ENCODE data around the gene MGMT. TPM values are rescaled to one million over a fixed set of nuclear protein-coding genes. Genes with fewer than 3 reads are reported as not detected.
"Not testable (repeated sequence)": the region's sequence is repeated elsewhere in the genome, so short reads cannot be mapped to it uniquely, and the experiment has no call there.

Gene MGMT
- 10 to 100 TPM; 24.6 to 26.0 TPM for total RNA-seq

DNA sequence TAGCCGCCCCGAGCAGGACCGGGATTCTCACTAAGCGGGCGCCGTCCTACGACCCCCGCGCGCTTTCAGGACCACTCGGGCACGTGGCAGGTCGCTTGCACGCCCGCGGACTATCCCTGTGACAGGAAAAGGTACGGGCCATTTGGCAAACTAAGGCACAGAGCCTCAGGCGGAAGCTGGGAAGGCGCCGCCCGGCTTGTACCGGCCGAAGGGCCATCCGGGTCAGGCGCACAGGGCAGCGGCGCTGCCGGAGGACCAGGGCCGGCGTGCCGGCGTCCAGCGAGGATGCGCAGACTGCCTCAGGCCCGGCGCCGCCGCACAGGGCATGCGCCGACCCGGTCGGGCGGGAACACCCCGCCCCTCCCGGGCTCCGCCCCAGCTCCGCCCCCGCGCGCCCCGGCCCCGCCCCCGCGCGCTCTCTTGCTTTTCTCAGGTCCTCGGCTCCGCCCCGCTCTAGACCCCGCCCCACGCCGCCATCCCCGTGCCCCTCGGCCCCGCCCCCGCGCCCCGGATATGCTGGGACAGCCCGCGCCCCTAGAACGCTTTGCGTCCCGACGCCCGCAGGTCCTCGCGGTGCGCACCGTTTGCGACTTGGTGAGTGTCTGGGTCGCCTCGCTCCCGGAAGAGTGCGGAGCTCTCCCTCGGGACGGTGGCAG is at the start of gene MGMT:
TSS of gene MGMT (plus strand) at position 539 of the 656 bp plus-strand sequence.
- peak; percentile 98 for DNase-seq
- intact Hi-C loops (cut with micrococcal nuclease), result loop anchor here (1.0 to 5.0 kb wide), 5 partner anchors 432 to 710 kb away; partner anchors contain the start of genes EBF3 and GLRX3
- H3K27me3 Mint-ChIP-seq (ENCODE audit: low read depth), result no peaks in the 10 kb centered on the region
- peak within 1 kb of the TSS; percentile 70 for H3K27ac Mint-ChIP-seq
- H3K36me3 Mint-ChIP-seq (ENCODE audit: low read depth), result peaks cover 8% of the 10 kb centered on the region
- H3K4me1 Mint-ChIP-seq (ENCODE audit: low read depth), result peaks cover 14% of the 10 kb centered on the region
- CTCF ChIA-PET, result no interaction called here
- H3K4me3 Mint-ChIP-seq, result peak within 1 kb of the TSS; percentile 78
- H3K9me3 Mint-ChIP-seq, result no peaks in the 10 kb centered on the region

DNA sequence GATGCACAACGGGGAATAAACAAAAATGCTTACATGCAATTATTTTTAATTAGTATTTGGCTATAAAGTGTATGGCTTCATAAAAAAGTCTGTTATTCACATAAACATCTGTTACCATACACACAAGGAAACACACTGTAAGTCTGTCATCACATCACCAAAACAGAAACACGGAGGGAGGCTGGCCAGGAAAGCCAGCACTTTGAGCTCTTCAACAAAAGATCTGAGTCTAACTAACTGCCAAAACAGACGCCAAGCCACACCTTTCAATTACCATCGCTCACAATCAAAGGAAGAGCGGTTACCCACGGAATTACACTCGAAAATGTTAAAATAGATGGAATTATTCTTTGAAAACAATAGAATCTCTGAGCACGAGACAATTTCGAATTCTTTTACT is 49.2 kb upstream of the MGMT start:
- H3K27ac Mint-ChIP-seq, result no peak overlapping the region
- intact Hi-C loops (cut with micrococcal nuclease), result no loop called here
- H3K9me3 Mint-ChIP-seq, result no peaks in the 10 kb centered on the region
- H3K4me1 Mint-ChIP-seq (ENCODE audit: low read depth), result no peaks in the 10 kb centered on the region
- no peak for DNase-seq
- no peaks in the 10 kb centered on the region for H3K36me3 Mint-ChIP-seq (ENCODE audit: low read depth)
- H3K27me3 Mint-ChIP-seq (ENCODE audit: low read depth), result no peaks in the 10 kb centered on the region
- CTCF ChIA-PET, result interaction anchor here (0.8 kb wide), 1 partner anchor 104 kb away, joined by 3 read pairs; no protein-coding TSS in a partner anchor
- H3K4me3 Mint-ChIP-seq, result no peak overlapping the region

DNA sequence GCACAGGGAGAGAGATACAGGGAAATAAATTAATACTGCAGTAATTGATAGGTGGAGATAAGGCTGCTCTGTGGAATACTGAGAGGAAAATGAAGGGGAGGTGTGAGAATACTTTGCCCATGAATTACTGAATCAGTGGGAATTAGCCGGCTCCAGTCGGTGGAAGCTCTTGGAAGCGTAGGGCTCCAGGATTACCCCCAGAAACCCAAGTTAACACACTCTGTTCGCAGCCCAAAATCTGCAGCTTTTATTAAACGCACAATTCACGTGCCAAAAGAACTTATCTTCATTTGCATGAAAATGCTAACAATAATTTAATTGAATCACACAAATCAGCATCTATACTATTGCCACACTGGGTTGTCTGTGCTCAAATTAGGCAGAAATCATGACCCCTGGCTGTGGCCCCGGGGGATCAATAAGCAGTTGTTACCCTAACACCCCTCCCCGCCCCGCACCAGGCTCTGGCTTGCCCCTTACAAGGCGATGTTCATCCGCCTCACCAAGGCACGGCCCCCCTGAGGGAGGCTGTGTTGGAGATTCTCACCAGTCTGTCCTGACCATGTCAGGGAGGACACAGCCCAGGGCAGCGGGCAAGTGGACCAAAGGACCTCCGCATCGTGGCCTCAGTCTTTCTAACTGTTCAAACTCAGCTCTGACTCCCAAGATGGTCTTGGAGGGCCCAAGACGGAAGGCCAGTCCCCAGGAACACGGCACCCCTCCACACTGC is 48.4 kb upstream of the MGMT start:
- Mint-ChIP-seq H3K4me3 (no peak overlapping the region), H3K27me3 (ENCODE audit: low read depth) (no peaks in the 10 kb centered on the region), H3K4me1 (ENCODE audit: low read depth) (no peaks in the 10 kb centered on the region), H3K36me3 (ENCODE audit: low read depth) (no peaks in the 10 kb centered on the region), H3K27ac (no peak overlapping the region), H3K9me3 (no peaks in the 10 kb centered on the region)
- DNase-seq, result no peak
- intact Hi-C loops (cut with micrococcal nuclease), result no loop called here
- CTCF ChIA-PET, result no interaction called here

DNA sequence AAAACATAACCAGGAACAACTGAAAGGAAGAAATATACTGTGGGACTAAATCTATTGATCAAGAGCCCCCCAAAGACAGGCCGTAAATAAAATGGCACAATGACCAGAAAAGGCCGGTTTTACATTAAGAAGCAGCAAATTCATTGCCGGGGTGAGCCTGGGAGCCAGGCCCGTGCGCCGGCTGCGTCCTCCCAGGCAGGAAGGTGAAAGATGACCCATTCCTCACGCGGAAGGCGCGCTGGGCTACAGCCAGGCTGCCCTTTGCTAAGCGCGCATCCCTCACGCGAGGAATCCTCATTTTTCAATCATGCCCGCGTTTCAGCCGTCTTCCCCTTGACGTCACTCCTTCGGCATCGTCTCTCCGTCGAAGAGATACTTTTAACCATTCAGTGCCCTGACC is 47.6 kb upstream of the MGMT start:
- no peak overlapping the region for H3K4me3 Mint-ChIP-seq
- no peaks in the 10 kb centered on the region for H3K9me3 Mint-ChIP-seq
- DNase-seq, result no peak
- H3K27me3 Mint-ChIP-seq (ENCODE audit: low read depth), result no peaks in the 10 kb centered on the region
- H3K36me3 Mint-ChIP-seq (ENCODE audit: low read depth), result no peaks in the 10 kb centered on the region
- intact Hi-C loops (cut with micrococcal nuclease), result no loop called here
- H3K27ac Mint-ChIP-seq, result no peak overlapping the region
- CTCF ChIA-PET, result no interaction called here
- H3K4me1 Mint-ChIP-seq (ENCODE audit: low read depth), result no peaks in the 10 kb centered on the region

DNA sequence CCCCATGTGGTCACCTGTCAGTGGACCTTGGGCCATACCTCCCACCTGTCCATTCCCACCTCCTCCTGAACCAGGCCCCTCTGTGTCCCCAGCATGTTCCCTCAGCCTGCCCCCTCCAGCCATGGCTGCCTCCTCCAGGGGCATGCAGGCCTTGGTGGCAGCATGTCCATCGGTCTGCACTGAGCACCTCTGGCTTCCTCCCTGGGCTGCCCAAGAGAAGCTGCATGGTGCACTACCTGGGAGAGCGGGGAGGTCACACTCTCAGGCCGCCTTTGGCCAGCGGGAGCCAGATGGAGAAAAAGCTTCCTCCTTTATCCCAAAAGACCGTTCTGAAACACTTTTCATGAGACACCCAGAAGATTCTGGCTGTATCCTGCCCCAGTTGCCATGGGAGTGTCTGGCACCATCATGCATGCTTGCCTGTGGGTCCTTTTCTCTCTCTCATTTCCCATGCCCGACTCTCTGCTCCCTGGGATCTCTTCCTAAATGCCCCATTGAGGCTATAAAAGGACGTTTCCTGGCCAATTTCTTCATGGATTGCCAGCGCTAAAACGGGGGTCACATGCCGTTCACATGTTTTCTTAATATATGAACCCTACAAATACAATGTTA is 45.5 kb upstream of the MGMT start:
- Mint-ChIP-seq H3K4me3 (no peak overlapping the region), H3K36me3 (ENCODE audit: low read depth) (no peaks in the 10 kb centered on the region), H3K4me1 (ENCODE audit: low read depth) (no peaks in the 10 kb centered on the region), H3K27me3 (ENCODE audit: low read depth) (peaks cover 3% of the 10 kb centered on the region), H3K9me3 (no peaks in the 10 kb centered on the region), H3K27ac (no peak overlapping the region)
- no peak for DNase-seq
- CTCF ChIA-PET, result no interaction called here
- intact Hi-C loops (cut with micrococcal nuclease), result no loop called here

DNA sequence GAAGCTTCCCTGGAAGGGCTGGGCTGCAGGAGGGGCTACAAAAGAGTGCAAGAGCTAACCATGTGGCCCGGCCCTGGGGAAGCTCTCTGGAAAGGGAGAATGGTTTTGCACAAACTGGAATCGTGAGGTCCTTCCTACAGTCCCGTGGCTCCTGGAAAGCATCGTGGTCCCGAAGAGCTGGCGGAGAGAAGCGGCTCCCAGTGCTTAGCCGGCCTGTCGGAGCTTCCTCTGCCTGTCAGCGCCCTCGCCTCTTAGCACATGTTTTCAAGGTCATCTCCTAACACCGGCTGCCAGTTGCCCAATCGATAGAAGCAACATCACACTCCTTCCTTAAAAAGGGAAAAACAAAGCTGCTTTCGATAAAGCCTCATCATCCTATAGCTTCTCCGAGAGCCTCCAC is 42.1 kb upstream of the MGMT start:
- Mint-ChIP-seq H3K9me3 (no peaks in the 10 kb centered on the region), H3K4me1 (ENCODE audit: low read depth) (no peaks in the 10 kb centered on the region), H3K4me3 (no peak overlapping the region), H3K27ac (no peak overlapping the region), H3K36me3 (ENCODE audit: low read depth) (no peaks in the 10 kb centered on the region), H3K27me3 (ENCODE audit: low read depth) (peaks cover 3% of the 10 kb centered on the region)
- intact Hi-C loops (cut with micrococcal nuclease), result no loop called here
- DNase-seq, result no peak
- CTCF ChIA-PET, result no interaction called here

DNA sequence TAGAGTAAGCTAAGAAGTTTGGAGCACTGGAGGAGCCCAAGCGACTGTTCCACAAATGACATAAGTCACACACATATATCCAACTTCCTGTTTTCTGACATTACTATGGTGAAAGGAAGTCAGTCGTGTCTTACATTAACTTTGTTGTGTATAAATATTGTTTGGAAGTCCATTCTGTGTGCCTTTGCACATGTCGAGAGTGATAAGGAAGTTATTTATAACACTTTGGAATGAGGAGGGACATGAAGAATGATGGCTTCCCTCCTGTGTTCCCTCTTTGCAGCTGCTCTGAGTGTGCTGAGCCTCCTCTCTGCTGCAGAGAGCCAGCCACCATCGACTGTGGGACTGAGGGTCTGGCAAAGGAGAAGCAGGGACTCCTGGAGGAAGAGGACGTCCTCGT is 40.4 kb upstream of the MGMT start:
- Mint-ChIP-seq H3K36me3 (ENCODE audit: low read depth) (no peaks in the 10 kb centered on the region), H3K9me3 (no peaks in the 10 kb centered on the region), H3K4me3 (no peak overlapping the region), H3K4me1 (ENCODE audit: low read depth) (no peaks in the 10 kb centered on the region), H3K27me3 (ENCODE audit: low read depth) (peaks cover 3% of the 10 kb centered on the region), H3K27ac (no peak overlapping the region)
- CTCF ChIA-PET, result no interaction called here
- no peak for DNase-seq
- intact Hi-C loops (cut with micrococcal nuclease), result no loop called here

DNA sequence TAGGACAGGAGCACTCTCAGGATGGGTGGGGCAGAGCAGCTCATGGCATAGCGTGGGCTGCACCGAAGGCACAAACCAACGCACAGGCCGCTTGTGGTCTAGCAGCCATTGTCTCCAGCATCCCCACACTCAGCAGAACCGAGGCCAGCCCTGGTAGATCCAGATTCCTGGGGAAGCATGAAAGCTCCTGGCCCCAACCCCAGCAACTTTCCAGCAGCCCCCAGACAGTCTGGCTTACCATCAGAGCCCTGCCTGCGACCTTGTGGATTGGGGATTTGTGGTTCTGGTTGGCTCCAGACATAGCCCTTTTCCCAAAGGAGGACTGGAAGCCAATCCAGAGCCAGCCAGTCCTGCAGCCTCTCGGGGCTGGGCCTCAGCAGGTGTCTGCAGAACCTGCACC is 33.8 kb upstream of the MGMT start:
- Mint-ChIP-seq H3K27me3 (ENCODE audit: low read depth) (peaks cover 4% of the 10 kb centered on the region), H3K4me1 (ENCODE audit: low read depth) (no peaks in the 10 kb centered on the region), H3K27ac (no peak overlapping the region), H3K36me3 (ENCODE audit: low read depth) (no peaks in the 10 kb centered on the region), H3K4me3 (no peak overlapping the region), H3K9me3 (no peaks in the 10 kb centered on the region)
- no peak for DNase-seq
- intact Hi-C loops (cut with micrococcal nuclease), result no loop called here
- CTCF ChIA-PET, result no interaction called here

DNA sequence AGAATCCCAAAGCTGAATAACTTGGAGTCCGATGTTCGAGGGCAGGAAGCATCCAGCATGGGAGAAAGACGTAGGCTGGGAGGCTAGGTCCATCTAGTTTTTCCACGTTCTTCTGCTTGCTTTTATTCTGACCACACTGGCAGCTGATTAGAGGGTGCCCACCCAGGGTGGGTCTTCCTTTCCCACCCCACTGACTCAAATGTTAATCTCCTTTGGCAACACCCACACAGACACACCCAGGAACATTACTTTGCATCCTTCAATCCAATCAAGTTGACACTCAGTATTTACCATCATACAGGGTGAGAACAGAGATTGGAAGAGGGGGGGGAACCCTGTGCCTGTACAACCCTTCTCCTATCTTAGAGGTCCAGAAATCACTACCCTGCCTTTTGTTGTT is 31.3 kb upstream of the MGMT start:
- H3K27me3 Mint-ChIP-seq (ENCODE audit: low read depth); intact Hi-C loops (cut with micrococcal nuclease); CTCF ChIA-PET; H3K4me3 Mint-ChIP-seq; H3K36me3 Mint-ChIP-seq (ENCODE audit: low read depth); H3K4me1 Mint-ChIP-seq (ENCODE audit: low read depth); H3K9me3 Mint-ChIP-seq; DNase-seq; H3K27ac Mint-ChIP-seq: not testable (repeated sequence)

DNA sequence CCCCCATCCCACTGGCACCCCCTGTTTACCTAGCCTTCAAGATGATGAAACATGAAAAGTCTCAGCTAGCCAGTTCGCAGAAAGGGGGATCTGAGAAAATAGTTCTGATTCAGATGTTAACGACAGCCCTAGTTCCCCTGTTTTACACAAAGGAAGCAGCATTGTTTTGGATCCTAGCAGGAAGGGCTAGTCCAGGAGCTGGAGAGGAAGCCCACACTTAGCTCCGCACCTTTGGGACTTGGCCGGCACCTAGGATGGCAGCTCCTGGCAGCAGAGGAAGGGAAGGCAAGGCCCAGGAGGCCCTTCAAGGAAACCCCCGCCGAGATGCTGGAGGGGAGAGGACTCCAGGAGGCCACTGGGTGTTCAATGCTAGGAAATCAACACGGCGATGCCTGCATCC is 29.0 kb upstream of the MGMT start:
- intact Hi-C loops (cut with micrococcal nuclease), result no loop called here
- no peak for DNase-seq
- Mint-ChIP-seq H3K4me1 (ENCODE audit: low read depth) (no peaks in the 10 kb centered on the region), H3K36me3 (ENCODE audit: low read depth) (no peaks in the 10 kb centered on the region), H3K27ac (no peak overlapping the region), H3K27me3 (ENCODE audit: low read depth) (peaks cover 1% of the 10 kb centered on the region), H3K9me3 (no peaks in the 10 kb centered on the region), H3K4me3 (no peak overlapping the region)
- CTCF ChIA-PET, result no interaction called here

DNA sequence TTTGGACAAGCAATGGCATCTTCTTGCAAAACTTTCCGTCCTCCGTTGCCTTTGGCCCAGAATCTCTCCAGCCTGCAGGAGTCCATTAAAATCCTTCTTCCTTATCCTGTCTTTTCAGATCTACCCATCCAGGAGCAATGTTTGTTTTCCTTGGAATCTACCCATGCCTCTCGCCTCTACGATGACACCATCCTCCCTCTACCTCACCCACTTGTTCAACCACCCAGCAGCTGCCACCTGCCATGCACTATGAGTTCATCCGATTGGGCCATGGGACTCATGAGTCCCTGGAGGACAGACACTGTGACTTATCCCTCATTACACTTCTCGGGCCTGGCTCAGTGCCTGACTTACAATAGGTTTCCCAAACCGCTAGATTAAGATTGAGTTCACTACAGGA is 26.8 kb upstream of the MGMT start:
- CTCF ChIA-PET, result no interaction called here
- H3K27me3 Mint-ChIP-seq (ENCODE audit: low read depth), result no peaks in the 10 kb centered on the region
- no peak for DNase-seq
- no peak overlapping the region for H3K4me3 Mint-ChIP-seq
- no peak overlapping the region for H3K27ac Mint-ChIP-seq
- no peaks in the 10 kb centered on the region for H3K9me3 Mint-ChIP-seq
- no peaks in the 10 kb centered on the region for H3K4me1 Mint-ChIP-seq (ENCODE audit: low read depth)
- intact Hi-C loops (cut with micrococcal nuclease), result no loop called here
- H3K36me3 Mint-ChIP-seq (ENCODE audit: low read depth), result no peaks in the 10 kb centered on the region

DNA sequence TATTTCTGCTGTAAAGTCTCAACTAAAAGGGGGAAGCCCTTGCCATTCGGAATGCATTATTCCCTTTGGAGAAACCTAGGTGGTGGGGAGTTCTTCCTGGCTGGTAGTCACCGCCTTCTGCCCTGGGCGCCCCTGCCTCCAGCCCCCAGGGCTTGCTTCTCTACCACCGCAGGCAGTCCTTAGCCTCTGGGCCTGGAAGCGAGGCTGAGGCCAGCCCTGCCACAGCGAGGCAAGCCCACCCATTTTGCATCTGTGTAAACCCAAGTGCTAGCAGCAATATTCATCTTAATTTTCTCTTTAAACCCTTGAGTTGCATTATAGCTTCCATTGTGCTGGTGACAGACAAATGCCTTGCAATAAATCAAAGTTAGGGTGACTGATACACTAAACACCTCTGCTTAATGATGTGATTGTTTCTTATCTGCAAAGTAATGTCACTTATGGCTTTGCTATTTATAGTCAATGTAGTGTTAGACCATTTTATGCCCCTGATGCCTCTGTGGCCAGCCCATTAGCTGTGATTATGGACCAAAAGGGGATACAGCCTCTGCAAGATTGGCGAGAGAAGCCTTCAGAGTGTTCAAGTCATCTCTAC is 26.2 kb upstream of the MGMT start:
- intact Hi-C loops (cut with micrococcal nuclease), result no loop called here
- Mint-ChIP-seq H3K4me3 (no peak overlapping the region), H3K27me3 (ENCODE audit: low read depth) (no peaks in the 10 kb centered on the region), H3K27ac (no peak overlapping the region), H3K36me3 (ENCODE audit: low read depth) (no peaks in the 10 kb centered on the region), H3K4me1 (ENCODE audit: low read depth) (no peaks in the 10 kb centered on the region), H3K9me3 (no peaks in the 10 kb centered on the region)
- CTCF ChIA-PET, result no interaction called here
- DNase-seq, result no peak

Data from activated naive CD4-positive, alpha-beta T cell treated with anti-CD3 and anti-CD28 coated beads for 36 hours (primary cell).